Stimulated activated CD4-positive, alpha-beta T cell treated with anti-CD3 and anti-CD28 coated beads, Interleukin-15, amount 100 ng/mL, for 48 hours (primary cell): ENCODE measurements around the gene MSRB3.

ENCODE experiments used
- DNase-seq, 2 donors: peaks; one replicate each; pipeline ENCODE4 v3.0.0-alpha.2; 2020; ENCODE audit warnings: low read depth in 2 of 2

Gene MSRB3

GRCh38 chr12:65391711-65392110 lies 113.2 kb downstream of the MSRB3 start:
- no peak for DNase-seq

- no peak for DNase-seq
Observed at GRCh38 chr12:65392491-65392890, 114.0 kb downstream of the MSRB3 start.

GRCh38 chr12:65403188-65403587 lies 124.7 kb downstream of the MSRB3 start:
- no peak for DNase-seq

- no peak for DNase-seq
Observed at GRCh38 chr12:65407388-65408149, 129.1 kb downstream of the MSRB3 start.

GRCh38 chr12:65408441-65408840 lies 130.0 kb downstream of the MSRB3 start:
- DNase-seq, result no peak

- no peak for DNase-seq
Observed at GRCh38 chr12:65409726-65410125, 131.2 kb downstream of the MSRB3 start.

GRCh38 chr12:65411171-65411570 lies 132.7 kb downstream of the MSRB3 start:
- no peak for DNase-seq

- no peak for DNase-seq
Observed at GRCh38 chr12:65414526-65414925, 136.0 kb downstream of the MSRB3 start.

GRCh38 chr12:65415826-65416225 lies 137.3 kb downstream of the MSRB3 start:
- no peak for DNase-seq

- DNase-seq, result no peak
Observed at GRCh38 chr12:65419284-65420072, 141.0 kb downstream of the MSRB3 start.

- DNase-seq, result no peak
Observed at GRCh38 chr12:65420941-65421340, 142.5 kb downstream of the MSRB3 start.

- no peak for DNase-seq
Observed at GRCh38 chr12:65427646-65428045, 149.2 kb downstream of the MSRB3 start.

GRCh38 chr12:65430006-65430405 lies 151.5 kb downstream of the MSRB3 start:
- no peak for DNase-seq

GRCh38 chr12:65430571-65431306 lies 152.3 kb downstream of the MSRB3 start:
- DNase-seq, result no peak

- DNase-seq, result no peak
Observed at GRCh38 chr12:65432114-65432513, 153.6 kb downstream of the MSRB3 start.

- DNase-seq, result no peak
Observed at GRCh38 chr12:65432651-65433050, 154.2 kb downstream of the MSRB3 start.

GRCh38 chr12:65434737-65435136 lies 156.3 kb downstream of the MSRB3 start:
- DNase-seq, result no peak

GRCh38 chr12:65443038-65443437 lies 164.6 kb downstream of the MSRB3 start:
- no peak for DNase-seq

GRCh38 chr12:65444996-65445395 lies 166.5 kb downstream of the MSRB3 start:
- DNase-seq, result no peak

GRCh38 chr12:65446901-65447300 lies 168.4 kb downstream of the MSRB3 start:
- DNase-seq, result no peak

GRCh38 chr12:65449400-65449799 lies 170.9 kb downstream of the MSRB3 start:
- DNase-seq, result no peak

- no peak for DNase-seq
Observed at GRCh38 chr12:65450625-65451024, 172.1 kb downstream of the MSRB3 start.
